ENCODE data around the gene PRSS8. TPM values are rescaled to one million over a fixed set of nuclear protein-coding genes. Genes with fewer than 3 reads are reported as not detected.
A peak's percentile ranks its signal among the peaks of the same experiment; 100 is the strongest.
"Not testable (repeated sequence)": the region's sequence is repeated elsewhere in the genome, so short reads cannot be mapped to it uniquely, and the experiment has no call there.

Gene PRSS8
- total RNA-seq, result not detected

GRCh38 chr16:31135535-31136286, at the start of gene PRSS8:
Gene PRSS8, minus strand, starts transcription at chr16:31135727. Its CDS starts 229 bp downstream, at chr16:31135498.
- Mint-ChIP-seq H3K27me3 (ENCODE audit: low read depth) (no peaks in the 10 kb centered on the region), H3K4me3 (no peak within 1 kb of the TSS), H3K9me3 (no peaks in the 10 kb centered on the region), H3K4me1 (ENCODE audit: low read depth) (no peaks in the 10 kb centered on the region), H3K27ac (no peak within 1 kb of the TSS), H3K36me3 (ENCODE audit: low read depth) (peaks cover 2% of the 10 kb centered on the region)
- intact Hi-C loops (cut with micrococcal nuclease), result no loop called here
- DNase-seq, result no peak
- CTCF ChIA-PET, result no interaction called here

- no peak for DNase-seq
- Mint-ChIP-seq H3K27me3 (ENCODE audit: low read depth) (no peaks in the 10 kb centered on the region), H3K4me3 (peak overlapping the region; percentile 23), H3K27ac (peak overlapping the region; percentile 31), H3K9me3 (no peaks in the 10 kb centered on the region), H3K4me1 (ENCODE audit: low read depth) (peaks cover 72% of the 10 kb centered on the region), H3K36me3 (ENCODE audit: low read depth) (peaks cover 92% of the 10 kb centered on the region)
- intact Hi-C loops (cut with micrococcal nuclease), result no loop called here
- CTCF ChIA-PET, result no interaction called here
Measured at GRCh38 chr16:31184888-31185287, 49.4 kb upstream of the PRSS8 start.

DNA sequence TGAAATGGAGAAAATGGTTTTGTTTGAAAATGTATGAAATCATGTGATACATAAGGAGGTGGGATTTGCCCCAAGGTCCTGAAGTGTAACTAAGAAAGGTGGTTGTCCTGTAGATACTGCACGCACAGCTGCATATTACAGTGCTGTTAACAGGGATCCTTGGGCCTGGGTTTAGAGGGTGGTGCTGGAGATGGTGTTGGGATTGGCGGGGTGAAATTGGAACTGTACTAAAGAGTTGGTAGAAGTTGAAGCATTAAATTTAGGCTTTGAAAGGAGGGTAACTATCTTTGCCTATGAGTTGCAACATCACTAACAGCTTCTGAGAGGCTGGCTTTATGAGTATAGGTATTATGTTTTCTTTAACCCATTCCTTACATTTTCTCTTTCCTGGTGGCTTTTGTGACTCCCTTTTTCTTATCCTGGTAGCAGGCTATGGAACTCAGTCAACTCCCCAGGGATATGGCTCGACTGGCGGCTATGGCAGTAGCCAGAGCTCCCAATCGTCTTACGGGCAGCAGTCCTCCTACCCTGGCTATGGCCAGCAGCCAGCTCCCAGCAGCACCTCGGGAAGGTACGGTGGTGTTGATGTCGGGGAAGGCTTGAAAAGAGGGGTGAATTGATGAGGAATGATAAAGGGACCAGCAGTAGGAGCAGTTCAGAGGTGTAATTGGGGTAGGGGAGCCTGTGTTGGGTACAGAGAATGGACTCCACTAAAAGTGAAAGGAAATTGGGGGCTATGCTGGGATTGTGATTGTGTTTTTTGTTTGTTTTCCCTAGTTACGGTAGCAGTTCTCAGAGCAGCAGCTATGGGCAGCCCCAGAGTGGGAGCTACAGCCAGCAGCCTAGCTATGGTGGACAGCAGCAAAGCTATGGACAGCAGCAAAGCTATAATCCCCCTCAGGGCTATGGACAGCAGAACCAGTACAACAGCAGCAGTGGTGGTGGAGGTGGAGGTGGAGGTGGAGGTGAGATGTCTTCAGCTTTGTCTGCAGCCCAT, 48.2 kb upstream of the PRSS8 start:
- peak overlapping the region; percentile 67 for H3K27ac Mint-ChIP-seq
- peaks cover 80% of the 10 kb centered on the region for H3K36me3 Mint-ChIP-seq (ENCODE audit: low read depth)
- peaks cover 66% of the 10 kb centered on the region for H3K4me1 Mint-ChIP-seq (ENCODE audit: low read depth)
- CTCF ChIA-PET, result interaction anchor here (0.5 to 0.8 kb wide), 2 partner anchors 17 to 24 kb away, joined by 4 read pairs; no protein-coding TSS in a partner anchor
- intact Hi-C loops (cut with micrococcal nuclease), result no loop called here
- DNase-seq, result no peak
- no peaks in the 10 kb centered on the region for H3K9me3 Mint-ChIP-seq
- no peaks in the 10 kb centered on the region for H3K27me3 Mint-ChIP-seq (ENCODE audit: low read depth)
- H3K4me3 Mint-ChIP-seq, result peak overlapping the region; percentile 56

- DNase-seq, result no peak
- peaks cover 2% of the 10 kb centered on the region for H3K9me3 Mint-ChIP-seq
- CTCF ChIA-PET, result interaction anchor here (0.8 to 0.9 kb wide), 2 partner anchors 40 to 197 kb away, joined by 3 read pairs; no protein-coding TSS in a partner anchor
- peaks cover 65% of the 10 kb centered on the region for H3K4me1 Mint-ChIP-seq (ENCODE audit: low read depth)
- peaks cover 67% of the 10 kb centered on the region for H3K36me3 Mint-ChIP-seq (ENCODE audit: low read depth)
- no peaks in the 10 kb centered on the region for H3K27me3 Mint-ChIP-seq (ENCODE audit: low read depth)
- intact Hi-C loops (cut with micrococcal nuclease), result no loop called here
- peak overlapping the region; percentile 100 for H3K27ac Mint-ChIP-seq
- H3K4me3 Mint-ChIP-seq, result peak overlapping the region; percentile 99
Measured at GRCh38 chr16:31182391-31182790, 46.9 kb upstream of the PRSS8 start.

DNA sequence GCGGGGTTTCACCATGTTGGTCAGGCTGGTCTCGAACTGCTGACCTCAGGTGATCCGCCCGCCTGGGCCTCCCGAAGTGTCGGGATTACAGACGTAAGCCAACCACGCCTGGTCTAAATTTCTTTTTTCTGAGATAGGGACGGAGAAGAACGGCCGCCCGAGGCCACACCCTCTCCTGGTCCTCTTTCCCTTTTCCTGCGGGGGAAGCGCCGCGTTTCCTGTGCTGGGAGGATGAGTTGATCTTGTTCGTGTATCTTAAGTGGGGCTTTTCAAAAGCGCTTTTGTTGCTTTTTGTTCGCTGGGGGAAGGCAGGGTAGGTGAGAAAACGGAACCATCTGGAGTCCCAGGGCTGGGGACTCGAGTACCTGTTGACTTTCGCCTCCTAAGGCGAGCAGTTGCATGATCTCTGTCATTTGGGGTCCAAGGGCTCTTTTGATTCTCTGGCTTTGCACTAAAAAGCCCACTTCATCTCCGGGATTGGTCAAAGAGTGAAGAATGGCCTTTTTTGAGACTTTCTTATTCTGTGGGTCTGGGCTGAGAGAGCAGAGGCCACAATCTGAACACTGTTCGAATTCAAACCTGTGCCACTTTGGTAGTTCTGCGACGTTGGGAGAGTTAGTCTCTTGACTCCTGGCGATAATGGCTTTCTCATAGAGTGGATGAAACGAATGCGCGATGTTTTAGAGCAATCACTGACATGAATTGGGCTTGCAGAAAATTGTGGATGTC, 45.7 kb upstream of the PRSS8 start:
- Mint-ChIP-seq H3K9me3 (peaks cover 2% of the 10 kb centered on the region), H3K4me1 (ENCODE audit: low read depth) (peaks cover 65% of the 10 kb centered on the region), H3K27ac (peak overlapping the region; percentile 100), H3K36me3 (ENCODE audit: low read depth) (peaks cover 57% of the 10 kb centered on the region), H3K4me3 (peak overlapping the region; percentile 99), H3K27me3 (ENCODE audit: low read depth) (no peaks in the 10 kb centered on the region)
- intact Hi-C loops (cut with micrococcal nuclease), result loop anchor here (2.0 kb wide), 5 partner anchors 22 to 696 kb away; partner anchors contain the start of genes FBRS, PRR14 and PYCARD
- peak; percentile 62 for DNase-seq
- CTCF ChIA-PET, result no interaction called here

- peak; percentile 92 for DNase-seq
- H3K36me3 Mint-ChIP-seq (ENCODE audit: low read depth), result peaks cover 43% of the 10 kb centered on the region
- peaks cover 51% of the 10 kb centered on the region for H3K4me1 Mint-ChIP-seq (ENCODE audit: low read depth)
- H3K9me3 Mint-ChIP-seq, result peaks cover 2% of the 10 kb centered on the region
- peak within 1 kb of the TSS; percentile 99 for H3K4me3 Mint-ChIP-seq
- intact Hi-C loops (cut with micrococcal nuclease), result loop anchor here (1.0 to 5.0 kb wide), 17 partner anchors 23 to 697 kb away; partner anchors contain the start of genes ARMC5, FBRS, KAT8 and PRR14
- H3K27me3 Mint-ChIP-seq (ENCODE audit: low read depth), result no peaks in the 10 kb centered on the region
- peak within 1 kb of the TSS; percentile 100 for H3K27ac Mint-ChIP-seq
- CTCF ChIA-PET, result interaction anchor here (0.6 kb wide), 2 partner anchors 36 to 309 kb away, joined by 3 to 4 read pairs; no protein-coding TSS in a partner anchor
Measured at GRCh38 chr16:31179747-31180459, 44.4 kb upstream of the PRSS8 start, which contains the start of gene FUS. Gene FUS, plus strand, starts transcription at chr16:31180139. Its CDS starts 76 bp downstream, at chr16:31180215.

GRCh38 chr16:31179219-31179746, 43.8 kb upstream of the PRSS8 start:
- H3K4me3 Mint-ChIP-seq, result peak overlapping the region; percentile 99
- H3K4me1 Mint-ChIP-seq (ENCODE audit: low read depth), result peaks cover 48% of the 10 kb centered on the region
- H3K27me3 Mint-ChIP-seq (ENCODE audit: low read depth), result no peaks in the 10 kb centered on the region
- H3K27ac Mint-ChIP-seq, result peak overlapping the region; percentile 100
- peaks cover 2% of the 10 kb centered on the region for H3K9me3 Mint-ChIP-seq
- intact Hi-C loops (cut with micrococcal nuclease), result loop anchor here (1.0 to 5.0 kb wide), 7 partner anchors 37 to 523 kb away; partner anchors contain the start of gene KAT8
- DNase-seq, result no peak
- CTCF ChIA-PET, result no interaction called here
- H3K36me3 Mint-ChIP-seq (ENCODE audit: low read depth), result peaks cover 40% of the 10 kb centered on the region

DNA sequence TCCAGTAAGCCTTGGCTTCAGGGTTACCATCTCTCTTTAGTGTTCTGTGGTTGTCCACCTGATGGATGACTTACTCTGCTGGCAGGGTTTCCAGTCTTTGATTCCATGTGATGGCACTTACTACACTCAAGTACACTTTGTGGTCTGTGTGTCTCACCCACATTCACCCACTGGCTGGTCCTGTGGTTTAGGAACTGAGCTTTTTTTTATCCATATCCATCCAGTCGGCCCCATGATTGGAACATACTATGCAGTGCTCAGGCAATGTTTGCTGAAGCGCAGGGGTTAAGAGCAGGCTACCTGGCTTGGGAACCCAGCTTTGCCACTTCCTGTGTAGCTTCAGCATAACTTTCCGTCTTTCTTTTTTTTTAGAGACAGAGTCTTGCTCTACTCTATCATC, 41.6 kb upstream of the PRSS8 start:
- Mint-ChIP-seq H3K27me3 (ENCODE audit: low read depth) (no peaks in the 10 kb centered on the region), H3K4me1 (ENCODE audit: low read depth) (peaks cover 27% of the 10 kb centered on the region), H3K4me3 (peak overlapping the region; percentile 59), H3K9me3 (peaks cover 2% of the 10 kb centered on the region), H3K27ac (peak overlapping the region; percentile 74), H3K36me3 (ENCODE audit: low read depth) (peaks cover 19% of the 10 kb centered on the region)
- intact Hi-C loops (cut with micrococcal nuclease), result loop anchor here (5.0 kb wide), 1 partner anchor 525 kb away; no protein-coding TSS in a partner anchor
- DNase-seq, result peak; percentile 76
- CTCF ChIA-PET, result interaction anchor here (0.5 to 1.7 kb wide), 8 partner anchors 9 to 283 kb away, joined by 3 to 12 read pairs (median 3); partner anchors contain the start of gene KAT8

- H3K4me1 Mint-ChIP-seq (ENCODE audit: low read depth); H3K9me3 Mint-ChIP-seq; H3K27me3 Mint-ChIP-seq (ENCODE audit: low read depth); H3K36me3 Mint-ChIP-seq (ENCODE audit: low read depth); H3K4me3 Mint-ChIP-seq; H3K27ac Mint-ChIP-seq; intact Hi-C loops (cut with micrococcal nuclease); CTCF ChIA-PET; DNase-seq: not testable (repeated sequence)
Measured at GRCh38 chr16:31170048-31170447, 34.5 kb upstream of the PRSS8 start.

GRCh38 chr16:31168848-31169247, 33.3 kb upstream of the PRSS8 start:
- no peak for DNase-seq
- Mint-ChIP-seq H3K36me3 (ENCODE audit: low read depth) (no peaks in the 10 kb centered on the region), H3K9me3 (no peaks in the 10 kb centered on the region), H3K27ac (no peak overlapping the region), H3K4me1 (ENCODE audit: low read depth) (no peaks in the 10 kb centered on the region), H3K4me3 (no peak overlapping the region), H3K27me3 (ENCODE audit: low read depth) (no peaks in the 10 kb centered on the region)
- intact Hi-C loops (cut with micrococcal nuclease), result no loop called here
- CTCF ChIA-PET, result no interaction called here

- Mint-ChIP-seq H3K4me1 (ENCODE audit: low read depth) (no peaks in the 10 kb centered on the region), H3K9me3 (no peaks in the 10 kb centered on the region), H3K4me3 (no peak overlapping the region), H3K27ac (no peak overlapping the region), H3K27me3 (ENCODE audit: low read depth) (no peaks in the 10 kb centered on the region), H3K36me3 (ENCODE audit: low read depth) (no peaks in the 10 kb centered on the region)
- CTCF ChIA-PET, result interaction anchor here (1.4 kb wide), 1 partner anchor 10 kb away, joined by 7 read pairs; no protein-coding TSS in a partner anchor
- DNase-seq, result no peak
- intact Hi-C loops (cut with micrococcal nuclease), result no loop called here
Measured at GRCh38 chr16:31167315-31167714, 31.8 kb upstream of the PRSS8 start.
